Measurements from ENCODE around the gene ACTRT2. TPM values are rescaled to one million over a fixed set of nuclear protein-coding genes. Genes with fewer than 3 reads are reported as not detected.

Gene ACTRT2
- total RNA-seq, 1 donor from 2014 or later = not detected

GRCh38 chr1:2973601-2974593, 47.4 kb upstream of the ACTRT2 start:
- Mint-ChIP-seq H3K4me3 (ENCODE audit: unreplicated experiment) (no peak overlapping the region), H3K27me3 (ENCODE audit: low read depth) (no peaks in the 10 kb centered on the region), H3K36me3 (ENCODE audit: low read depth) (no peaks in the 10 kb centered on the region), H3K4me1 (ENCODE audit: low read depth) (peaks cover 8% of the 10 kb centered on the region), H3K9me3 (ENCODE audit: low read depth) (no peaks in the 10 kb centered on the region), H3K27ac (ENCODE audit: unreplicated experiment) (no peak overlapping the region)
- no peak for TF ChIP-seq CTCF (IDR thresholded peaks at IDR 0.05)
- peak; percentile 71 for DNase-seq (ENCODE audit: low spot score)

- no peak overlapping the region for H3K4me3 Mint-ChIP-seq (ENCODE audit: unreplicated experiment)
- H3K9me3 Mint-ChIP-seq (ENCODE audit: low read depth) = no peaks in the 10 kb centered on the region
Measured at GRCh38 chr1:2974701-2975301, 46.5 kb upstream of the ACTRT2 start.

GRCh38 chr1:2975466-2976179, 45.6 kb upstream of the ACTRT2 start:
- Mint-ChIP-seq H3K4me3 (ENCODE audit: unreplicated experiment) (no peak overlapping the region), H3K36me3 (ENCODE audit: low read depth) (no peaks in the 10 kb centered on the region), H3K9me3 (ENCODE audit: low read depth) (no peaks in the 10 kb centered on the region), H3K27me3 (ENCODE audit: low read depth) (no peaks in the 10 kb centered on the region), H3K4me1 (ENCODE audit: low read depth) (peaks cover 10% of the 10 kb centered on the region), H3K27ac (ENCODE audit: unreplicated experiment) (no peak overlapping the region)
- no peak for TF ChIP-seq CTCF (IDR thresholded peaks at IDR 0.05)
- DNase-seq (ENCODE audit: low spot score) = peak; percentile 61

More at GRCh38 chr1:2974701-2975301, 46.5 kb upstream of the ACTRT2 start:
- TF ChIP-seq CTCF (IDR thresholded peaks at IDR 0.05) = no peak
- H3K36me3 Mint-ChIP-seq (ENCODE audit: low read depth) = no peaks in the 10 kb centered on the region
- H3K27me3 Mint-ChIP-seq (ENCODE audit: low read depth) = no peaks in the 10 kb centered on the region
- H3K27ac Mint-ChIP-seq (ENCODE audit: unreplicated experiment) = no peak overlapping the region
- peak; percentile 59 for DNase-seq (ENCODE audit: low spot score)
- H3K4me1 Mint-ChIP-seq (ENCODE audit: low read depth) = peaks cover 8% of the 10 kb centered on the region

GRCh38 chr1:2976180-2976562, 45.1 kb upstream of the ACTRT2 start:
- no peaks in the 10 kb centered on the region for H3K27me3 Mint-ChIP-seq (ENCODE audit: low read depth)
- H3K36me3 Mint-ChIP-seq (ENCODE audit: low read depth) = no peaks in the 10 kb centered on the region
- peak; percentile 82 for DNase-seq (ENCODE audit: low spot score)

More at GRCh38 chr1:2976180-2976562, 45.1 kb upstream of the ACTRT2 start:
- no peak overlapping the region for H3K4me3 Mint-ChIP-seq (ENCODE audit: unreplicated experiment)
- H3K27ac Mint-ChIP-seq (ENCODE audit: unreplicated experiment) = no peak overlapping the region
- no peaks in the 10 kb centered on the region for H3K9me3 Mint-ChIP-seq (ENCODE audit: low read depth)
- no peak for TF ChIP-seq CTCF (IDR thresholded peaks at IDR 0.05)
- H3K4me1 Mint-ChIP-seq (ENCODE audit: low read depth) = peaks cover 10% of the 10 kb centered on the region

Measured in chondrocyte (in vitro differentiated cells).